Measurements from ENCODE around the gene SMARCA2. TPM values are rescaled to one million over a fixed set of nuclear protein-coding genes. Genes with fewer than 3 reads are reported as not detected.

The SMARCA2 gene
- total and polyA plus RNA-seq, 10 of the 15 experiments (the other 5 are each of a cell fraction or from before 2014, with no cell fraction given), result 100 to 392 (median 204) TPM

DNA sequence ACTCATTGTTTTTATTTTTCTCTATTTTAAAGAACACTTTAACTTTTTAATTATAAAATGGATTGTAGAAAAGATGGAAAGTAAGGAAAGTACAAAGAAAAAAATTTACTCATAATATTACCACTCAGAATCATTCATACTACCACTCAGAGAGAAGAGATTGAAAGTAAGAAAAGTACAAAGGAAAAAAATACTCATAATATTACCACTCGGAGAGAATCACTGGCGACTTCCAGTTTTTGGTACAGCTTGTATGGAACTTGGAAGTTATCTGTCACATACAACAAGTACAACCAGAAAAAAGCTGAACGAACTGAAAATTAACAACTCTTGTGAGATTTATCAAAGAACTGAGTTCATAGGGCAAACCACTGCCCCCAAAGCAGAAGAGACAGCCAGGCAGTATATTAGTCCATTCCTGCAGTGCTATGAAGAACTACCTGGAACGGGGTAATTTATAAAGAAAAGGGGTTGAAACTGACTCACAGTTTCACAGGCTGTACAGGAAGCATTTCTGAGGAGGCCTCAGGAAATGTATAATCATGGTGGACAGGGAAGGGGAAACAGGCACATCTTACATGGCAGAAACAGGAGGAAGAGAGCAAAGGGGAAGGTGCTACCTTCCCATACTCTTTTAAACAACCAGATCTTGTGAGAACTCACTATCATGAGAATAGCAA is 183.9 kb downstream of the SMARCA2 start:
- no peak for ATAC-seq
- ChIA-PET POLR2A (no interaction called here), RAD21 (ENCODE audit: unreplicated experiment) (no interaction called here), CTCF (no interaction called here), SMC1A (ENCODE audit: uncharacterized antibody, unreplicated experiment) (interaction anchor here (1.0 kb wide), 1 partner anchor 38 kb away, joined by 3 read pairs; no protein-coding TSS in a partner anchor)
- Histone ChIP-seq H3K27ac (ENCODE audit: control insufficient read depth, insufficient read depth) (no peak overlapping the region), H3K4me3 (no peak overlapping the region), H4K20me1 (ENCODE audit: control insufficient read depth, insufficient read depth) (no peaks in the 10 kb centered on the region), H3K27me3 (replicated peaks in 1 of 2; ENCODE audit: control insufficient read depth in 2 of 2, insufficient read depth in 2 of 2, low read length in 1 of 2) (no peaks in the 10 kb centered on the region), H3K9me3 (replicated peaks; ENCODE audit: control insufficient read depth, insufficient read depth, low read length) (peaks cover 6% of the 10 kb centered on the region; the same call in 2 of the 3 replicates), H3K79me2 (ENCODE audit: control insufficient read depth, insufficient read depth, low read length) (no peaks in the 10 kb centered on the region), H3K36me3 (ENCODE audit: control insufficient read depth in 2 of 2, insufficient read depth in 2 of 2, low read length in 1 of 2) (peaks cover 2 to 8% of the 10 kb centered on the region in 2 experiments), H3K9ac (ENCODE audit: control insufficient read depth, insufficient read depth, low read length) (no peak overlapping the region), H3K4me2 (ENCODE audit: control insufficient read depth, insufficient read depth) (no peak overlapping the region), H3K4me1 (ENCODE audit: control insufficient read depth, insufficient read depth, low read length) (no peaks in the 10 kb centered on the region), H2AFZ (ENCODE audit: control insufficient read depth, low read depth, low read length) (no peak overlapping the region)
- in situ Hi-C loops (cut with MboI) (no loop called here), intact Hi-C loops (cut with micrococcal nuclease; ENCODE audit: unreplicated experiment) (no loop called here)
- TF ChIP-seq, protein P1, sequence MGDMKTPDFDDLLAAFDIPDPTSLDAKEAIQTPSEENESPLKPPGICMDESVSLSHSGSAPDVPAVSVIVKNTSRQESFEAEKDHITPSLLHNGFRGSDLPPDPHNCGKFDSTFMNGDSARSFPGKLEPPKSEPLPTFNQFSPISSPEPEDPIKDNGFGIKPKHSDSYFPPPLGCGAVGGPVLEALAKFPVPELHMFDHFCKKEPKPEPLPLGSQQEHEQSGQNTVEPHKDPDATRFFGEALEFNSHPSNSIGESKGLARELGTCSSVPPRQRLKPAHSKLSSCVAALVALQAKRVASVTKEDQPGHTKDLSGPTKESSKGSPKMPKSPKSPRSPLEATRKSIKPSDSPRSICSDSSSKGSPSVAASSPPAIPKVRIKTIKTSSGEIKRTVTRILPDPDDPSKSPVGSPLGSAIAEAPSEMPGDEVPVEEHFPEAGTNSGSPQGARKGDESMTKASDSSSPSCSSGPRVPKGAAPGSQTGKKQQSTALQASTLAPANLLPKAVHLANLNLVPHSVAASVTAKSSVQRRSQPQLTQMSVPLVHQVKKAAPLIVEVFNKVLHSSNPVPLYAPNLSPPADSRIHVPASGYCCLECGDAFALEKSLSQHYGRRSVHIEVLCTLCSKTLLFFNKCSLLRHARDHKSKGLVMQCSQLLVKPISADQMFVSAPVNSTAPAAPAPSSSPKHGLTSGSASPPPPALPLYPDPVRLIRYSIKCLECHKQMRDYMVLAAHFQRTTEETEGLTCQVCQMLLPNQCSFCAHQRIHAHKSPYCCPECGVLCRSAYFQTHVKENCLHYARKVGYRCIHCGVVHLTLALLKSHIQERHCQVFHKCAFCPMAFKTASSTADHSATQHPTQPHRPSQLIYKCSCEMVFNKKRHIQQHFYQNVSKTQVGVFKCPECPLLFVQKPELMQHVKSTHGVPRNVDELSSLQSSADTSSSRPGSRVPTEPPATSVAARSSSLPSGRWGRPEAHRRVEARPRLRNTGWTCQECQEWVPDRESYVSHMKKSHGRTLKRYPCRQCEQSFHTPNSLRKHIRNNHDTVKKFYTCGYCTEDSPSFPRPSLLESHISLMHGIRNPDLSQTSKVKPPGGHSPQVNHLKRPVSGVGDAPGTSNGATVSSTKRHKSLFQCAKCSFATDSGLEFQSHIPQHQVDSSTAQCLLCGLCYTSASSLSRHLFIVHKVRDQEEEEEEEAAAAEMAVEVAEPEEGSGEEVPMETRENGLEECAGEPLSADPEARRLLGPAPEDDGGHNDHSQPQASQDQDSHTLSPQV (IDR thresholded peaks at IDR 0.05), result no peak
- TF ChIP-seq SREBF2 (IDR thresholded peaks at IDR 0.05; ENCODE audit: low read length), result no peak
- no peak for TF ChIP-seq IRF4 (IDR thresholded peaks at IDR 0.05; ENCODE audit: low read depth, low read length)
- TF ChIP-seq SREBF1 (IDR thresholded peaks at IDR 0.05; ENCODE audit: low read length), result no peak
- no peak for TF ChIP-seq STAT1 (conservative IDR thresholded peaks at IDR 0.05)
- no peak for TF ChIP-seq PAX8 (IDR thresholded peaks at IDR 0.05)
- TF ChIP-seq IKZF1 (conservative IDR thresholded peaks at IDR 0.05), result no peak
- no peak for TF ChIP-seq ZZZ3 (IDR thresholded peaks at IDR 0.05; ENCODE audit: control insufficient read depth, insufficient read length, low read depth)
- TF ChIP-seq RELB (IDR thresholded peaks at IDR 0.05; ENCODE audit: low read depth), result no peak
- TF ChIP-seq ASH2L (IDR thresholded peaks at IDR 0.05; ENCODE audit: borderline replicate concordance, low read depth), result no peak
- no peak for TF ChIP-seq TAF1 (IDR thresholded peaks at IDR 0.05; ENCODE audit: borderline replicate concordance, low read depth, low read length)
- no peak for TF ChIP-seq NR2F1 (conservative IDR thresholded peaks at IDR 0.05)
- TF ChIP-seq, protein P2, sequence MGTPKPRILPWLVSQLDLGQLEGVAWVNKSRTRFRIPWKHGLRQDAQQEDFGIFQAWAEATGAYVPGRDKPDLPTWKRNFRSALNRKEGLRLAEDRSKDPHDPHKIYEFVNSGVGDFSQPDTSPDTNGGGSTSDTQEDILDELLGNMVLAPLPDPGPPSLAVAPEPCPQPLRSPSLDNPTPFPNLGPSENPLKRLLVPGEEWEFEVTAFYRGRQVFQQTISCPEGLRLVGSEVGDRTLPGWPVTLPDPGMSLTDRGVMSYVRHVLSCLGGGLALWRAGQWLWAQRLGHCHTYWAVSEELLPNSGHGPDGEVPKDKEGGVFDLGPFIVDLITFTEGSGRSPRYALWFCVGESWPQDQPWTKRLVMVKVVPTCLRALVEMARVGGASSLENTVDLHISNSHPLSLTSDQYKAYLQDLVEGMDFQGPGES (IDR thresholded peaks at IDR 0.05), result no peak
- WGBS (ENCODE audit: insufficient coverage, insufficient replicate concordance, low lambda C conversion rate, missing lambda C conversion rate), result 85% methylated on average over 4 of the region's 4 CpGs
- no peak for FAIRE-seq
- BruUV-seq (replicated peaks), result TSS peak; percentile 10
- DNase-seq (ENCODE audit: low read depth, low spot score), result no peak

All from GM12878 (cell line).